Right atrium auricular region (tissue), 2 donors: Measurements from ENCODE around the gene PLEK2. TPM values are rescaled to one million over a fixed set of nuclear protein-coding genes. Genes with fewer than 3 reads are reported as not detected.

Experiments used
- DNase-seq: peaks from one replicate; pipeline ENCODE4 v3.0.0-alpha.2; 2019; ENCODE audit warnings: low spot score
- H3K27ac ChIP-seq, 2 donors: fragments of 200-600 bp; sonication (generic); 1 replicate in 1 of 2; 2 replicates in 1 of 2; pipeline ENCODE4 v1.5.1; 2016 to 2019
- H3K27me3 ChIP-seq, 2 donors: fragments of 200-600 bp; sonication (generic); one replicate each; pipeline versions ENCODE4 v1.5.1 to v1.6.0; 2017 to 2019
- H3K36me3 ChIP-seq: fragments of 200-600 bp; sonication (generic); one replicate; pipeline ENCODE4 v1.5.1; 2016
- H3K4me1 ChIP-seq, 2 donors: fragments of 200-600 bp; sonication (generic); one replicate each; pipeline versions ENCODE4 v1.5.1 to v1.6.0; 2017 to 2019
- H3K4me3 ChIP-seq, 2 donors: fragments of 200-600 bp; sonication (generic); 1 replicate in 1 of 2; 2 replicates in 1 of 2; pipeline ENCODE4 v1.5.1; 2017 to 2019; ENCODE audit warnings: mild to moderate bottlenecking in 1 of 2, moderate library complexity in 1 of 2
- H3K9me3 ChIP-seq, 2 donors: fragments of 200-600 bp; sonication (generic); one replicate each; pipeline ENCODE4 v1.5.1; 2019
- CTCF ChIP-seq, 2 donors: fragments of 200-600 bp; sonication (generic); IDR thresholded peaks; one replicate each; pipeline ENCODE4 v1.5.1; 2019; ENCODE audit warnings: antibody characterized with exemption in 2 of 2
- total RNA-seq, 2 donors: library from RNA; depleted of rRNA; stranded (reverse); fragments of >200 nt; gene quantifications; one replicate each; pipeline ENCODE4 v1.1.0, GENCODE V29; 2016

PLEK2 gene
- total RNA-seq, 2 donors from 2014 or later = 1.1 to 2.1 TPM

- no peaks in the 10 kb centered on the region for H3K27me3 ChIP-seq
- H3K27ac ChIP-seq = no peak overlapping the region
- no peaks in the 10 kb centered on the region for H3K36me3 ChIP-seq
- DNase-seq = no peak
- no peaks in the 10 kb centered on the region for H3K4me1 ChIP-seq
- H3K9me3 ChIP-seq = no peaks in the 10 kb centered on the region
- no peak for TF ChIP-seq CTCF (IDR thresholded peaks at IDR 0.05)
- H3K4me3 ChIP-seq = no peak overlapping the region
Measured at GRCh38 chr14:67436006-67436866, 24.3 kb upstream of the PLEK2 start.

GRCh38 chr14:67435603-67436002 is 23.6 kb upstream of the PLEK2 start:
- Histone ChIP-seq H3K27me3 (no peaks in the 10 kb centered on the region), H3K4me1 (no peaks in the 10 kb centered on the region), H3K27ac (no peak overlapping the region), H3K4me3 (no peak overlapping the region), H3K9me3 (no peaks in the 10 kb centered on the region), H3K36me3 (no peaks in the 10 kb centered on the region)
- DNase-seq = no peak
- no peak for TF ChIP-seq CTCF (IDR thresholded peaks at IDR 0.05)

GRCh38 chr14:67432050-67432564 is 20.1 kb upstream of the PLEK2 start:
- Histone ChIP-seq H3K9me3 (no peaks in the 10 kb centered on the region), H3K27ac (no peak overlapping the region), H3K36me3 (no peaks in the 10 kb centered on the region), H3K4me3 (no peak overlapping the region), H3K4me1 (peaks cover 2 to 3% of the 10 kb centered on the region in 2 donors), H3K27me3 (no peaks in the 10 kb centered on the region)
- TF ChIP-seq CTCF (IDR thresholded peaks at IDR 0.05) = no peak
- no peak for DNase-seq

GRCh38 chr14:67429510-67430205 is 17.7 kb upstream of the PLEK2 start:
- TF ChIP-seq CTCF (IDR thresholded peaks at IDR 0.05) = no peak

GRCh38 chr14:67428501-67429031 is 16.6 kb upstream of the PLEK2 start:
- Histone ChIP-seq H3K36me3 (no peaks in the 10 kb centered on the region), H3K27me3 (no peaks in the 10 kb centered on the region), H3K27ac (no peak overlapping the region), H3K4me3 (no peak overlapping the region), H3K4me1 (peaks cover 2 to 8% of the 10 kb centered on the region in 2 donors), H3K9me3 (no peaks in the 10 kb centered on the region)
- DNase-seq = no peak
- no peak for TF ChIP-seq CTCF (IDR thresholded peaks at IDR 0.05)

More at GRCh38 chr14:67429510-67430205, 17.7 kb upstream of the PLEK2 start:
- peaks cover 2 to 8% of the 10 kb centered on the region in 2 donors for H3K4me1 ChIP-seq
- H3K27me3 ChIP-seq = no peaks in the 10 kb centered on the region
- H3K4me3 ChIP-seq = no peak overlapping the region
- no peak for DNase-seq
- no peaks in the 10 kb centered on the region for H3K36me3 ChIP-seq
- no peak overlapping the region for H3K27ac ChIP-seq
- H3K9me3 ChIP-seq = no peaks in the 10 kb centered on the region
